Spleen (tissue), 11 donors: ENCODE results near the gene SEC61A1. TPM values are rescaled to one million over a fixed set of nuclear protein-coding genes. Genes with fewer than 3 reads are reported as not detected.

Source experiments
- DNase-seq: peaks from one replicate; pipeline ENCODE4 v3.0.0-alpha.2; 2020
- H3K27ac ChIP-seq, 8 donors: fragments of 200-600 bp; sonication (generic) in 7 of 8; 1 replicate in 4 of 8; 2 replicates in 4 of 8; pipeline versions ENCODE4 v1.5.0 to v1.8.0; 2016 to 2021; ENCODE audit warnings: inconsistent platforms in 4 of 8, mild to moderate bottlenecking in 4 of 8, moderate library complexity in 1 of 8
- H3K27me3 ChIP-seq, 7 donors: fragments of 200-600 bp; sonication (generic) in 6 of 7; replicated peaks in 1 of 7; 1 replicate in 4 of 7; 2 replicates in 3 of 7; pipeline versions ENCODE4 v1.5.0 to v1.8.0; 2016 to 2021; ENCODE audit warnings: inconsistent platforms in 3 of 7, mild to moderate bottlenecking in 1 of 7
- H3K36me3 ChIP-seq, 6 donors: fragments of 200-600 bp; sonication (generic) in 5 of 6; 1 replicate in 4 of 6; 2 replicates in 2 of 6; pipeline versions ENCODE4 v1.5.0 to v1.8.0; 2016 to 2021; ENCODE audit warnings: inconsistent platforms in 2 of 6
- H3K4me1 ChIP-seq, 6 donors: fragments of 200-600 bp; sonication (generic) in 5 of 6; 1 replicate in 3 of 6; 2 replicates in 3 of 6; pipeline versions ENCODE4 v1.5.0 to v1.8.0; 2016 to 2021; ENCODE audit warnings: inconsistent platforms in 3 of 6
- H3K4me3 ChIP-seq, 8 donors: fragments of 200-600 bp; sonication (generic) in 7 of 8; 1 replicate in 4 of 8; 2 replicates in 4 of 8; pipeline versions ENCODE4 v1.5.0 to v1.8.0; 2016 to 2021; ENCODE audit warnings: inconsistent platforms in 4 of 8, mild to moderate bottlenecking in 4 of 8, moderate library complexity in 2 of 8
- H3K9me3 ChIP-seq, 8 donors: fragments of 200-600 bp; sonication (generic) in 7 of 8; 1 replicate in 4 of 8; 2 replicates in 4 of 8; pipeline versions ENCODE4 v1.5.0 to v1.8.0; 2016 to 2021; ENCODE audit warnings: inconsistent platforms in 4 of 8
- CTCF ChIP-seq, 11 experiments: fragments of 200-600 bp in 7 of 11; fragments of 450-650 bp in 4 of 11; sonication (generic) in 4 of 11; IDR thresholded peaks in 8 of 11; conservative IDR thresholded peaks in 3 of 11; 1 replicate in 7 of 11; 2 replicates in 4 of 11; pipeline versions ENCODE4 v1.4.0 to v1.8.0; 2016 to 2021; ENCODE audit warnings: antibody characterized with exemption in 11 of 11, inconsistent platforms in 4 of 11, mild to moderate bottlenecking in 1 of 11
- POLR2A ChIP-seq, 3 donors: fragments of 450-650 bp; IDR thresholded peaks; one replicate each; pipeline ENCODE4 v1.5.1; 2017; ENCODE audit warnings: antibody characterized with exemption in 3 of 3, mild to moderate bottlenecking in 1 of 3
- POLR2AphosphoS5 ChIP-seq, 3 donors: sonication (generic); formaldehyde crosslinking; IDR thresholded peaks; one replicate each; pipeline ENCODE4 v1.5.1; 2017; ENCODE audit warnings: antibody characterized with exemption in 3 of 3
- WGBS, 5 donors: extraction: QIAGEN DNeasy Blood & Tissue Kit in 3 of 5; methylation state at CpG; one replicate each; pipeline versions ENCODE4 v1.1.5 to v1.1.7; 2013 to 2018; 5-methylcytosine and 5-hydroxymethylcytosine counted together
- intact Hi-C: fragments of 100-400 bp; cut with DNase I; formaldehyde crosslinking; loops from one replicate; pipeline ENCODE4 v1.15.0; 2023; ENCODE audit warnings: low total_unique reads
- polyA plus RNA-seq, 3 donors: library from polyadenylated mRNA; stranded (reverse); fragments of 200-250 nt; gene quantifications; one replicate each; pipeline ENCODE4 v1.2.1, GENCODE V29; 2013
- total RNA-seq, 7 donors: library from RNA; depleted of rRNA in 3 of 7; stranded (reverse); fragments of >200 nt in 3 of 7; fragmentation: NEBNext Ultra II Directional in 4 of 7; extraction: Animal tissue kit (Norgen Biotek cat#: 25700) in 4 of 7; gene quantifications; one replicate each; pipeline versions ENCODE4 v1.1.0 to v1.2.1, GENCODE V29; 2016 to 2021
- donor health status: healthy with polysubstance abuse.
- donor health status: DM: no; HTN: no; CAD: no; lungs with moderate emphysema.
- donor health status: DM: no; HTN: no; CAD: no.
- donor health status: Bipolar disorder and iron deficiency.
- donor health status: healthy.
- donor health status: DM: no; HTN: no; CAD: no.
- donor health status: DM: yes; HTN: yes; CAD: no.

Gene SEC61A1
- total and polyA plus RNA-seq, 10 donors = 49.0 to 136 (median 114) TPM

GRCh38 chr3:128083396-128083795 is 31.2 kb downstream of the SEC61A1 start:
- Histone ChIP-seq H3K27me3 (no peaks in the 10 kb centered on the region), H3K9me3 (no peaks in the 10 kb centered on the region), H3K27ac (no peak overlapping the region), H3K4me1 (no peaks in the 10 kb centered on the region), H3K4me3 (no peak overlapping the region), H3K36me3 (peaks cover 0 to 96% (median 62%) of the 10 kb centered on the region in 6 donors)
- intact Hi-C loops = no loop called here
- DNase-seq = no peak
- WGBS, 5 donors = 88 to 92% (median 90%) methylated on average over 9 to 10 of the region's 10 CpGs
- TF ChIP-seq CTCF (IDR thresholded peaks at IDR 0.05 in 8 of 11, conservative IDR thresholded peaks at IDR 0.05 in 3 of 11) = no peak
- no peak for TF ChIP-seq POLR2A (IDR thresholded peaks at IDR 0.05)

GRCh38 chr3:128083980-128084674 is 31.9 kb downstream of the SEC61A1 start:
- Histone ChIP-seq H3K4me3 (no peak overlapping the region), H3K27ac (no peak overlapping the region), H3K9me3 (no peaks in the 10 kb centered on the region), H3K36me3 (peaks cover 0 to 92% (median 62%) of the 10 kb centered on the region in 6 donors), H3K27me3 (no peaks in the 10 kb centered on the region), H3K4me1 (no peaks in the 10 kb centered on the region)
- TF ChIP-seq CTCF (IDR thresholded peaks at IDR 0.05 in 8 of 11, conservative IDR thresholded peaks at IDR 0.05 in 3 of 11) = no peak
- no peak for TF ChIP-seq POLR2A (IDR thresholded peaks at IDR 0.05)
- TF ChIP-seq POLR2AphosphoS5 (IDR thresholded peaks at IDR 0.05) = no peak
- DNase-seq = no peak
- WGBS, 5 donors = 78 to 90% (median 88%) methylated on average over 9 of the region's 9 CpGs
- intact Hi-C loops = no loop called here

GRCh38 chr3:128084675-128085021 is 32.4 kb downstream of the SEC61A1 start:
- TF ChIP-seq CTCF (IDR thresholded peaks at IDR 0.05 in 8 of 11, conservative IDR thresholded peaks at IDR 0.05 in 3 of 11) (no peak), POLR2AphosphoS5 (IDR thresholded peaks at IDR 0.05) (no peak), POLR2A (IDR thresholded peaks at IDR 0.05) (no peak)
- DNase-seq = no peak
- intact Hi-C loops = no loop called here
- Histone ChIP-seq H3K9me3 (no peaks in the 10 kb centered on the region), H3K4me1 (no peaks in the 10 kb centered on the region), H3K27me3 (no peaks in the 10 kb centered on the region), H3K4me3 (no peak overlapping the region), H3K27ac (no peak overlapping the region), H3K36me3 (peaks cover 0 to 87% (median 60%) of the 10 kb centered on the region in 6 donors)
- 80 to 97% (median 92%) methylated on average over 5 to 6 of the region's 6 CpGs for WGBS, 5 donors

- Histone ChIP-seq H3K27ac (no peak overlapping the region), H3K27me3 (no peaks in the 10 kb centered on the region), H3K4me3 (no peak overlapping the region), H3K9me3 (no peaks in the 10 kb centered on the region), H3K36me3 (peaks cover 0 to 74% (median 42%) of the 10 kb centered on the region in 6 donors), H3K4me1 (no peaks in the 10 kb centered on the region)
- DNase-seq = no peak
- 93 to 100% (median 97%) methylated on average over 1 of the region's 1 CpG for WGBS, 5 donors
- intact Hi-C loops = no loop called here
- TF ChIP-seq CTCF (IDR thresholded peaks at IDR 0.05 in 8 of 11, conservative IDR thresholded peaks at IDR 0.05 in 3 of 11) (no peak), POLR2A (IDR thresholded peaks at IDR 0.05) (no peak), POLR2AphosphoS5 (IDR thresholded peaks at IDR 0.05) (no peak)
Measured at GRCh38 chr3:128089135-128089534, 36.9 kb downstream of the SEC61A1 start.
